Breast epithelium (tissue), 4 donors: ENCODE measurements around the gene MRTFA. TPM values are rescaled to one million over a fixed set of nuclear protein-coding genes. Genes with fewer than 3 reads are reported as not detected.
A peak's percentile ranks its signal among the peaks of the same experiment; 100 is the strongest.
"Not testable (repeated sequence)": the region's sequence is repeated elsewhere in the genome, so short reads cannot be mapped to it uniquely, and the experiment has no call there.

Source experiments
- DNase-seq, 2 donors: peaks; one replicate each; pipeline ENCODE4 v3.0.0-alpha.2; 2019; ENCODE audit warnings: low spot score in 2 of 2
- H3K27ac ChIP-seq, 2 donors: fragments of 200-600 bp; sonication (generic) in 1 of 2; one replicate each; pipeline ENCODE4 v1.5.1; 2016 to 2019; ENCODE audit warnings: mild to moderate bottlenecking in 1 of 2
- H3K27me3 ChIP-seq, 2 donors: fragments of 200-600 bp; sonication (generic) in 1 of 2; one replicate each; pipeline versions ENCODE4 v1.5.1 to v1.6.0; 2017 to 2019; ENCODE audit warnings: control low read depth in 1 of 2, mild to moderate bottlenecking in 1 of 2
- H3K36me3 ChIP-seq: fragments of 200-600 bp; one replicate; pipeline ENCODE4 v1.5.1; 2019
- H3K4me1 ChIP-seq, 2 donors: fragments of 200-600 bp; sonication (generic); one replicate each; pipeline ENCODE4 v1.5.1; 2016 to 2019; ENCODE audit warnings: control low read depth in 1 of 2
- H3K4me3 ChIP-seq, 3 donors: fragments of 200-600 bp; sonication (generic); 1 replicate in 2 of 3; 2 replicates in 1 of 3; pipeline ENCODE4 v1.5.1; 2016 to 2019; ENCODE audit warnings: mild to moderate bottlenecking in 3 of 3, moderate library complexity in 2 of 3
- H3K9me3 ChIP-seq, 2 donors: fragments of 200-600 bp; sonication (generic) in 1 of 2; one replicate each; pipeline ENCODE4 v1.5.1; 2016 to 2019; ENCODE audit warnings: control low read depth in 1 of 2
- CTCF ChIP-seq, 3 donors: fragments of 450-650 bp; IDR thresholded peaks; one replicate each; pipeline ENCODE4 v1.5.1; 2016 to 2017; ENCODE audit warnings: antibody characterized with exemption in 3 of 3, mild to moderate bottlenecking in 3 of 3, moderate library complexity in 3 of 3
- POLR2A ChIP-seq: fragments of 450-650 bp; IDR thresholded peaks from one replicate; pipeline ENCODE4 v1.6.1; 2016; ENCODE audit warnings: antibody characterized with exemption, mild to moderate bottlenecking, moderate library complexity
- POLR2AphosphoS5 ChIP-seq, 3 donors: sonication (generic); formaldehyde crosslinking; IDR thresholded peaks; one replicate each; pipeline ENCODE4 v1.6.1; 2017; ENCODE audit warnings: antibody characterized with exemption in 3 of 3
- intact Hi-C: fragments of 100-400 bp; cut with DNase I; formaldehyde crosslinking; loops from one replicate; pipeline ENCODE4 v1.15.1; 2023; ENCODE audit warnings: low total_unique reads
- total RNA-seq, 3 donors: library from RNA; depleted of rRNA; stranded (reverse); fragments of >200 nt; gene quantifications; one replicate each; pipeline ENCODE4 v1.1.0, GENCODE V29; 2016

MRTFA gene
- total RNA-seq, 3 donors from 2014 or later: 47.0 to 69.2 (median 65.7) TPM

- H3K4me3 ChIP-seq: no peak overlapping the region
- H3K27ac ChIP-seq: no peak overlapping the region
- H3K4me1 ChIP-seq: no peaks in the 10 kb centered on the region
- no peaks in the 10 kb centered on the region for H3K36me3 ChIP-seq
- H3K27me3 ChIP-seq: no peaks in the 10 kb centered on the region
- no peak for DNase-seq
- TF ChIP-seq CTCF (IDR thresholded peaks at IDR 0.05) (no peak), POLR2AphosphoS5 (IDR thresholded peaks at IDR 0.05) (no peak), POLR2A (no peak)
- no peaks in the 10 kb centered on the region for H3K9me3 ChIP-seq
- intact Hi-C loops: no loop called here
Observed at GRCh38 chr22:40547729-40548143, 88.8 kb downstream of the MRTFA start.

- Histone ChIP-seq H3K27ac (no peak overlapping the region), H3K4me3 (no peak overlapping the region), H3K36me3 (no peaks in the 10 kb centered on the region), H3K27me3 (no peaks in the 10 kb centered on the region), H3K9me3 (no peaks in the 10 kb centered on the region), H3K4me1 (peaks cover 0 to 2% of the 10 kb centered on the region in 2 donors)
- no peak for TF ChIP-seq POLR2A
- TF ChIP-seq POLR2AphosphoS5 (IDR thresholded peaks at IDR 0.05): no peak
- TF ChIP-seq CTCF (IDR thresholded peaks at IDR 0.05): no peak
- intact Hi-C loops: no loop called here
- no peak for DNase-seq
Observed at GRCh38 chr22:40544758-40545157, 91.8 kb downstream of the MRTFA start.

GRCh38 chr22:40542821-40543540 is 93.5 kb downstream of the MRTFA start:
- Histone ChIP-seq H3K27me3 (no peaks in the 10 kb centered on the region), H3K9me3 (no peaks in the 10 kb centered on the region), H3K36me3 (no peaks in the 10 kb centered on the region), H3K4me1 (peaks cover 0 to 2% of the 10 kb centered on the region in 2 donors), H3K4me3 (no peak overlapping the region), H3K27ac (no peak overlapping the region)
- intact Hi-C loops: no loop called here
- TF ChIP-seq POLR2A: no peak
- no peak for DNase-seq

GRCh38 chr22:40541300-40541699 is 95.2 kb downstream of the MRTFA start:
- Histone ChIP-seq H3K4me3 (no peak overlapping the region), H3K4me1 (peaks cover 0 to 2% of the 10 kb centered on the region in 2 donors), H3K27me3 (no peaks in the 10 kb centered on the region), H3K36me3 (no peaks in the 10 kb centered on the region), H3K27ac (no peak overlapping the region), H3K9me3 (no peaks in the 10 kb centered on the region)
- intact Hi-C loops: no loop called here
- TF ChIP-seq POLR2AphosphoS5 (IDR thresholded peaks at IDR 0.05): no peak
- TF ChIP-seq POLR2A: no peak
- TF ChIP-seq CTCF (IDR thresholded peaks at IDR 0.05): no peak
- DNase-seq: no peak

- peak overlapping the region in 1 of 2 donors; percentile 27 for H3K27ac ChIP-seq
- H3K9me3 ChIP-seq: no peaks in the 10 kb centered on the region
- H3K27me3 ChIP-seq: no peaks in the 10 kb centered on the region
- H3K36me3 ChIP-seq: no peaks in the 10 kb centered on the region
- no peak for TF ChIP-seq CTCF (IDR thresholded peaks at IDR 0.05)
- TF ChIP-seq POLR2AphosphoS5 (IDR thresholded peaks at IDR 0.05): no peak
- TF ChIP-seq POLR2A: no peak
- no peak for DNase-seq
- H3K4me1 ChIP-seq: peaks cover 0 to 2% of the 10 kb centered on the region in 2 donors
- no peak overlapping the region for H3K4me3 ChIP-seq
- intact Hi-C loops: no loop called here
Observed at GRCh38 chr22:40540265-40540664, 96.3 kb downstream of the MRTFA start.

- H3K36me3 ChIP-seq, H3K27ac ChIP-seq, intact Hi-C loops, H3K9me3 ChIP-seq, H3K4me1 ChIP-seq, H3K27me3 ChIP-seq, DNase-seq, H3K4me3 ChIP-seq: not testable (repeated sequence)
Observed at GRCh38 chr22:40536149-40536548, 100.4 kb downstream of the MRTFA start.
